ENCODE data around the gene LEMD2. TPM values are rescaled to one million over a fixed set of nuclear protein-coding genes. Genes with fewer than 3 reads are reported as not detected.

The LEMD2 gene
- total RNA-seq, 1 experiment from 2014 or later = 52.5 TPM

DNA sequence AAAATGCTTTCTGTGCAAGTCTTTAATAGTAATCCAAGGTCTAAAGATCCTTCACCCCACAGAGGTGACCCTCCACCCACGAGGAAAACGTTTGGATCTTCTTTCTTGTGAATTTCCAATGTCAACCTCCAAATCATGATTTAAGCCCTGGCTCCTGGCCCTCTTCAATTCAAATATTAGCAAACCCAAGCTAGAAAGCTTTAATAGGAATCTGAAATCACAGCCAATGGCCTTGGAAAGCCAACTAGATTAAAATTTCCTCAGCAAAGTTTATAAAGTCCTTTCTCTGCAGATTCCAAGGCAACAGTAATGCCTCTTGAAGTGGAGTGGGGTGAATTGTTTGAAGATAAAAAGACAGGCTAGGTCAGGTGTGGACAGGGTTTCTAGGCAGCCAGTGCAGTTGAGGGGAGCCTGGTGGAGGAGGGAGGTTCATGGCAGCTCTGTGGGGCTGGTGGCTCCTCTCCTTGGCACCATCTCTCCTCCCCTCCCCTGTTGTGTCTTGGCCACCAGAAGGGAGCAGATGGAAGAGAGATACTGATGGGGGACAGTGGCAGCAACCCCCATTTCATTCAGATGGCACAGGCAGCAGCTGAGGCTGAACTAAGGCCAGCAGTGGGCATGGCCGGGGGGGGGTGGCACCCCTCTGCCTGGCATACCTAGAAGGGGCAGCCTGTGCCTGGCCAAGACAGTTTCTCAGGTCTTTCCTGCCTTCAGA lies 65.4 kb downstream of the LEMD2 start:
- no peak for DNase-seq (ENCODE audit: low read depth)

DNA sequence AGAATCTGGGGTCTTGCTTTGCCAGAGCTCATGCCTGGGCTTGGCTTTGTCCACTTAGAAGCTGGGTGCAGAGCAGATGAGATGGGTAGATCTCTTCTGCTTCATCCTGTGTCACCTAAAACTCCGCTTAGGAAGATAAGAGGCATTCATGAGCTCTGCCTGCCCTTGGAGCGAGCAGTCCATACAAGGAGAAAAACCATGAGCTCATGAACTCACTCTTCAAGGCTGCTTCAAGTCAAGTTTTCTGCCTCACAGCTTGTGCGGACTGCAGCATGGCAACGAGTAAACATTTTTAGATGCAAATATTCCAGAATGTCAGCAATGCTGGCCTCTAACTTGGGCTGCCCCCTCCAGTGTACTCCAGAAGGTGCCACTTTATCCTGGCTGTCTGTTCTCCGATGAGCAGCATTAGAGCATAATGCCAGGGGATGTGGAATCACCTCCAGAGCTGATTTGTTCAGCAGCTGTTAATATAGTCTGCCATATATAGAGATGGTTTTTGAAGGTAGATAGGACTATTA lies 66.8 kb downstream of the LEMD2 start:
- DNase-seq (ENCODE audit: low read depth) = no peak

DNA sequence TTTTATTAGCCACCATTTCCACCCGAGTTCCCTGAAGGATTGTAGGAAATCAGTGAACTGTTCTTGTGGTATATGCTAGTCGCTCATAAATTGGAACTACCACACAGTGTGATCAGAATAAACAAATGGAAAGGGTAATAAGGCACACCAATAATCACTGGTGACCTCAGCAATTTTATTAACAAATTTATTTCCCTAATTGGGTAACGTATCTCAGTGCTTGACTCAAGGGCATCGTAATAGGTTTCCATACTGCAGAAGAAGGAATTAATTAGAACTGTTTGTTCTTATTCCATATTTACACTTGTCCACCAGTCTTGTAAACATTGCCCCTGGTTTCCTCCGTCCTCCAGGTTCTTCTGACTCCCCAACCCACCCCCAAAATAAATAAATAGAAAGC lies 67.4 kb downstream of the LEMD2 start:
- DNase-seq (ENCODE audit: low read depth) = no peak

Other genes starting within 250 kb of the LEMD2 start
- gene BAK1, start 208.9 kb downstream of the LEMD2 start, total RNA-seq (2014; rRNA removed) = 18.5 and 19.3 TPM in 2 replicates
- gene ITPR3, start 167.8 kb downstream of the LEMD2 start, total RNA-seq (2014; rRNA removed) = 48.6 and 50.1 TPM in 2 replicates
- gene UQCC2, start 77.4 kb downstream of the LEMD2 start, total RNA-seq (2014; rRNA removed) = 36.4 and 48.7 TPM in 2 replicates
- 62.6 and 88.2 TPM in 2 replicates for gene IP6K3, start 42.2 kb downstream of the LEMD2 start, total RNA-seq (2014; rRNA removed)
- gene MLN, start 14.9 kb upstream of the LEMD2 start, total RNA-seq (2014; rRNA removed) = not detected in 2 replicates